PFSK-1 (cell line): Measurements from ENCODE around the gene MLKL.

Experiments used
- FOXP2 ChIP-seq: optimal IDR thresholded peaks from 2 replicates; pipeline ENCODE3; 2011; ENCODE audit warnings: borderline replicate concordance, control low read depth, inconsistent platforms; ENCODE audit not compliant: insufficient read depth; ENCODE audit errors: extremely low read length, extremely low read depth
- POLR2AphosphoS5 ChIP-seq: IDR thresholded peaks from 2 replicates; pipeline ENCODE4 v1.6.1; 2012; ENCODE audit warnings: low read depth, mild to moderate bottlenecking, control low read depth, low read length, moderate library complexity
- REST ChIP-seq, 2 experiments: IDR thresholded peaks; 2 replicates each; pipeline versions ENCODE4 v1.6.1 to v1.8.0; 2011 to 2012; ENCODE audit warnings: low read depth in 2 of 2, low read length in 2 of 2, control low read depth in 1 of 2, inconsistent platforms in 1 of 2, mild to moderate bottlenecking in 1 of 2, moderate library complexity in 1 of 2; ENCODE audit not compliant: insufficient read depth in 1 of 2
- SIN3A ChIP-seq: IDR thresholded peaks from 2 replicates; pipeline ENCODE4 v1.6.1; 2012; ENCODE audit warnings: mild to moderate bottlenecking, low read length, moderate library complexity, borderline replicate concordance; ENCODE audit not compliant: insufficient read depth
- TAF1 ChIP-seq: IDR thresholded peaks from 2 replicates; pipeline ENCODE4 v1.6.1; 2012; ENCODE audit warnings: low read length, control low read depth, borderline replicate concordance; ENCODE audit not compliant: insufficient read depth

Gene MLKL

GRCh38 chr16:74641969-74642368 is 58.7 kb downstream of the MLKL start:
- no peak for TF ChIP-seq SIN3A
- TF ChIP-seq REST (IDR thresholded peaks at IDR 0.05; ENCODE audit: insufficient read depth in 1 of 2, low read depth in 2 of 2, low read length in 2 of 2), result no peak
- no peak for TF ChIP-seq TAF1
- no peak for TF ChIP-seq POLR2AphosphoS5

- no peak for TF ChIP-seq TAF1
- no peak for TF ChIP-seq SIN3A
- no peak for TF ChIP-seq REST (IDR thresholded peaks at IDR 0.05; ENCODE audit: insufficient read depth in 1 of 2, low read depth in 2 of 2, low read length in 2 of 2)
- no peak for TF ChIP-seq POLR2AphosphoS5
- TF ChIP-seq FOXP2, result no peak
Measured at GRCh38 chr16:74637742-74638453, 62.8 kb downstream of the MLKL start.

- TF ChIP-seq POLR2AphosphoS5, result no peak
Measured at GRCh38 chr16:74635303-74635702, 65.4 kb downstream of the MLKL start.

GRCh38 chr16:74633686-74634085 is 67.0 kb downstream of the MLKL start:
- TF ChIP-seq SIN3A (no peak), FOXP2 (no peak), TAF1 (no peak), REST (IDR thresholded peaks at IDR 0.05; ENCODE audit: insufficient read depth in 1 of 2, low read depth in 2 of 2, low read length in 2 of 2) (no peak), POLR2AphosphoS5 (no peak)

GRCh38 chr16:74627506-74628220 is 73.0 kb downstream of the MLKL start:
- TF ChIP-seq POLR2AphosphoS5 (no peak), SIN3A (no peak), TAF1 (no peak), REST (IDR thresholded peaks at IDR 0.05; ENCODE audit: insufficient read depth in 1 of 2, low read depth in 2 of 2, low read length in 2 of 2) (no peak), FOXP2 (no peak)
